HG02981 (cell line): Measurements from ENCODE around the gene CDSN.

Source experiments
- ATAC-seq: cut with Tn5 transposase; IDR thresholded peaks from one replicate; pipeline ENCODE4 v1.9.1; 2021; ENCODE audit warnings: mild to moderate bottlenecking, moderate library complexity; ENCODE audit not compliant: unreplicated experiment

The CDSN gene

DNA sequence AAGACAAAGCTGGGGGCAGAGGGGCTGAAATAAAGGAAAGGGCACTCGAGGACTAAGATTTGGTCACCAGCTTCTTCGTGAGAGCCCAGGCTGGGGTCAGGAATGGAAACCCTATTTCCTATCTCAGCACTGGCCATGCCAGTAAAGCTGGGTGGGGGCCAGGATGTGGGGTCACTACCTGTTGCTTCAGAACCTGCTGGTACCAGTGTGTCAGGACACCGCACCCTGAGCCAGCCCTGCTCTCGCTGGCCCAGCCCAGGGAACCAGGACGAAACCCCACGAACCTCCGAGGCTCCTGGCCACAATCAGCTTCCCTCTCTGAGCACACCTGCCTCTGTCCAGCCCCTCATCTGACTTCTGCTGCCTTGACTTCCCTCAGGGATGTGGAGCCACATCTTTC, 2.1 kb downstream of the CDSN start:
- no peak for ATAC-seq

GRCh38 chr6:31116661-31117385, 3.4 kb downstream of the CDSN start:
- ATAC-seq: no peak

GRCh38 chr6:31115941-31116560, 4.2 kb downstream of the CDSN start:
- ATAC-seq: no peak

DNA sequence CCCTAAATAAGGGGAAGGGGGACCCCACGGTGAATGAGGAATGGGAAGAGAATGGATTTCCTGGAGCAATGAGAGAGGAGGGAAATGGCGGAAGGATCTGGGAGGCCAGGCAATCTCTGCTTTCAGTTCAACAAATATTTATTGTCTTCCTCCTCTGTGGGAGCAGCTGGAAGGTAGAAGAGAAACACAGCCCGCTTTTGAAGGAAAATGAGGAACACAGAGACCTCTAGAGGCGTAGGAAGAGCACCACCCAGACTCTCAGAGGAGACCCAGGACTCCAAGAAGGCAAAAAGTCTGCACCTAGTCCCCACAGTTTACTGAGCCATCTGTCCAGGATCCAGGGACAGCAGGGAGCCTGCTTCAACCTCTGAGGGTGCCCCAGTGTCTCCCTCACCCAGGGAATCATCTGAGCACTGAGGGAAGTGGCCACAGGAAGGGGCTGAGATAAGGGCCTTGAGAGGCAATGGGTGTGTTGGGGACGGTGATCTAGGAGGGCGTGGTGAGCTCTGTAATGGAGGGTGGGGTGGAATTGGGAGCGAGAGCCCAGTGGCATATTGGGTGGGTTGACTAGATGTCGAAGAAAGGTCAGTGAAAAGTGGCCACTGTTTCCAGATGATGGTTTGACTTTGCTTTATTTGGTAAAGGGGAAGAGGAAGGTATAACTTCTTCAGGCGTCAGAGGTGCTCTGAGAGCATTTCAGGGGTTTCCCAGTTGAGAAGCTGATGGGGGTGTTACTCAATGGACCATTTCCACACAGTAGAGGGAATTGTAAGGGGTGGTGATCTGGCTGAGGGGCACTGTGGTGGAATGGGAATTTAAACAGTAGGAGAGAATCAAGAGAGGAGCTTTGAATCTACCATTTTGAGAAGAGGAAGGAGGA, 5.0 kb downstream of the CDSN start:
- ATAC-seq: no peak

DNA sequence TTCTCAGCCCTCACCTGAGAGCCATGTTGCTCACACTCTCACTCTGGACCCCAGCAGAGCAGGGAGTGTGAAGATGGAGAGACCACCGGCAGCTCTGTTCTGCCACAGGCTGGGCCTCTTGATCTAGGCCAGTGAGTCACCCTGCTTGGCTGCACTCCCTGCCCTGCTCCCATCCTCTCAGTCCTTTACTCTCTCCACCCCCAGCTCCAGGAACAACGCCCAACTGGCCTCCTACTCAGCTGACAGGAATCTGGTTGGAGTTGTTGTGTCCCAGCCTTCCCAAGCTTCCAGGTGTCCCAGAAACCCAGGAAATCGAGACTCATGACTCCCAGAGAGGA, 5.7 kb downstream of the CDSN start, which contains the start of gene PSORS1C1:
PSORS1C1 (plus strand) TSS at position 260 of the 338 bp plus-strand sequence. CDS start 14,833 bp downstream, outside the sequence.
- ATAC-seq: no peak

DNA sequence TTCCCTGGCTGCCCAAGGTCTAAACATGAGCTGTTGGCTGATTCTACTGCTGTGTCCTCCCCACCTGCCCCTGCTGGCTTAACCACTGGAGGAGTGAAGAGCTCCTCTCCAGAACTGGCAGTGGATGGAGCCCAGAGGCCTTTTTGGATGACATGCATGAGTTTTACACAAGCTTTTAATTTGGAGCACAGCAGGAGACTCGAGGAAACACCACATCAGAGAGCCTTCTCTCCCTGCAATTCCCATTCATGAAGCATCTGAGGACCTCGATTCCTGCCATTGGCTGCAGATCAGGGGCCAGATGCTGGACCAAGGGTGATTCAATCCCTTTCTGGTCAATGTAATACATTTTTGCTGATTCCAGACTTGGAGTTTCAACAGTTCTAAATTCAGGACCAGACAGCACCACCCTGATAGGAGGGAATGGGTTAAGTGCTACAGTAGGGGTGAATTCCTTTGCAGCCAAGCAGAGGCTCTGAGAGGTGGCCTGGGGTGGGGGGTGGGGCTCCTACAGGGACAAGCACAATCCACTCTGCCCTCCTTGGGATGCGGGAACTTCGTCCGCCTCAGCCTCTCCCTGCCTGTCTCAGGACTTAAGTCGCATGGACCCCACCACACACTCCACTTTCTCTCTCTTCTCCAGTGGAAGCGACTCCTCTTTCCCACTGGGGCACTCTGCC, 6.2 kb downstream of the CDSN start:
- ATAC-seq: no peak

GRCh38 chr6:31112478-31112877, 7.8 kb downstream of the CDSN start, which contains the start of gene C6orf15:
Gene C6orf15, minus strand, starts transcription at chr6:31112575. Its CDS starts 20 bp downstream, at chr6:31112555.
- ATAC-seq: no peak

- ATAC-seq: no peak
Observed at GRCh38 chr6:31111712-31112111, 8.5 kb downstream of the CDSN start.

DNA sequence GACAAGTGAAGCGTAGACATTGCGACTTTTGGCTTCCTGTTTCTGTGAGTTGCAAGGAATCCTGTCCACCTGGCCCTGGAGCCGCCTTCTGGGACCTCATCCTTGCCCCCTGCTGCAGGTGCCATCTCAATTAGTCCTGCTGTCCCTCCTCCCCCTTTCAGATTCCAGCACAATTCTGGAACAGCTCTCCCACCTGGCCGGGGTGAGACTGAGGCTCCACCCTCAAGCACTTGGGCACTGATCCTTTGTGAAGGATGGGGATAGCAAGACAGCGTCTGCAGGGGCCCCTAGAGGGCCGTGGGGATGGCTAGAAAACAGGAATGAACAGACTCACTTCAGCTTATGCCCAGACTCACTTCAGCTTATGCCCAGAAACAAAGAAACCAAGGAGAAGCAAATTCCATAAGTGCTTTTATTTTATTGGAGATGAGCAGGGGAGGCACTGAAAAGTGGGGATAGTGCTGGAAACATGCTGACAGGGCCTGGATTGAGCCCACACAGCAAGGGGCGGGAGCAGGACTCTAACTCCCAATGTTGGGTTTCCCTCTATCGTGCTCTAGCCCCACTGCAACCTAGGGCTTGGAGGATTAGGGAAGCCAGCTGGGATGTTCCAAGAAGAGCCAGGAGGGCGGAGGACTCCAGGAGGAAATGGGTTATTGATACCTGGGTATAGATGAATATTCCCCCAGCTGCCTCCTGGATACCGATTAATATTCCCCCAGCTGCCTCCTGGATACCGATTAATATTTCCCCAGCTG, 9.2 kb downstream of the CDSN start:
- ATAC-seq: no peak

DNA sequence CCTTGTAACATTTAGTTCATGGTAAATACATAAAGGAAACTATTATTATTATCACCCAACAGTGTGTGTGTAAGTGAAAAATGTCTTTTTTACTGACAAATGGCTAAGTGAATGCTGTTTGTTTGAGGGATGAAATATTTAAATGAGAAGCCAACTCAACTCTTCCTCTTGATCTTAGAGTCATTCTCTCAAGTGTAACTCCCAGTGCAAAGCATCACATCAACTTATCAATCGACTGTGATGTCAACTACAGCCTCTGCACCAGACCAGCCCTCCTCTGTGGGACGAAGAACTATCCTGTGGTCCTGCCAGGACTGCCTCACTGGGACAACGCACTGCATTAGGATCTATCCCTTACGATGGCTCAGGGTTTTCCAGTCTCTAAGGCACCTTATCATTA, 13.2 kb downstream of the CDSN start:
- no peak for ATAC-seq

DNA sequence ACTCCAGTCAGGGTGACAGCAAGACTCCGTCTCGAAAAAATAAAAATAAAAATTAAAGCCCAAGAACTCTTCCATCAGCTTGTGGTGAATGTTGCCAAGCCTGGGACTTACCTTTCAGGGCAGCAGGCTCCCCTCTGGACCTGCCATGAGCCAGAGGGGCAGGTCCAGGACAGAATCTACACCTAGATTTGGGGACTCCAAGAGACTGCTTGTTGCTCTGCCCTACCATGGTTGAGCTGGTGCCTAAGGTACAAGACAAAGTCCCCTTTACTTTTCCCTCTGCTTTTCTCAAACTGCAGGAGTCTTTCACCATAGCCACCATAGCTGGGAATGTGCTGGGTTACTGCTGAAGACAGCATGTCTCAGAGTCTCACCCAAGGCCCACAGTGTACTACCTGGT, 17.1 kb downstream of the CDSN start:
- ATAC-seq: no peak

DNA sequence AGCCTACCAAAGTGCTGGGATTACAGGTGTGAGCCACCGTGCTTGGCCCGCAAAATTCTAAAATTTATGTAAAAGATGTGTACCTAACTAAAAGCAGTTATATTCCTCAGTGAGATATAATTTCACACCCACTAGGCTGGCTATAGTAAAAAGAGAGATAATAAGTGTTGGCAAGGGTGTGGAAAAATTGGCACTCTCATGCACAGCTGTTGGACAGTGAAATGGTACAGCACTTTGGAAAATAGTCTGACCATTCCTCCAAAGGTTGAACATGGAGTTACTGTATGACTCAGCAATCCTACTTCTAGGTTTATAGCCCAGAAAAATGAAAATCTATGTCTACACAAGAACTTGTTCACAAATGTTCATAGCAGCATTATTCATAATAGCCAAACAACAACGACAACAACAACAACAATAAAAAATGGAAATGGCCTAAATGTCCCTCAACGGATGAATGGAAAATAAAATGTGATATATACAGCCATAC, 21.8 kb downstream of the CDSN start:
- ATAC-seq: no peak

DNA sequence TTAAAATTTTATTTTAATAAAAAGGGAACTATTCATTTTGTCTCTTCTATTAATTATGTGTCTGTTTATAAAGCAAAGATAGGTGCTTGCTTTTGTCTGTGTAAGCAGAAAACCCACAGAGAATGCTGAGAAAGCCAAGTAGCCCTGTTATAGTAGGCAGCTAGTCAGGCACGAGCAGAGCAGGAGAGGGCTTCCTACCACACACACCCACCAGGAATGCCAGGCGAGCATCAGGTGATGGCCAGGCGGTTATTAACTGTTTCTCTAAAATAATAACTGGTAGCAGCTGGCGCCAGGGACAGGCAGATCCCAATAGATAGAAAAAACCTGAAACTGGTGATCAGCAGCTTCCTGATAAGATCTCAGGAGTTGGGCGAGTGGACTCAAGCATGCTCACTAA, 23.6 kb downstream of the CDSN start:
- ATAC-seq: no peak

GRCh38 chr6:31096215-31096614, 24.0 kb downstream of the CDSN start:
- ATAC-seq: no peak

DNA sequence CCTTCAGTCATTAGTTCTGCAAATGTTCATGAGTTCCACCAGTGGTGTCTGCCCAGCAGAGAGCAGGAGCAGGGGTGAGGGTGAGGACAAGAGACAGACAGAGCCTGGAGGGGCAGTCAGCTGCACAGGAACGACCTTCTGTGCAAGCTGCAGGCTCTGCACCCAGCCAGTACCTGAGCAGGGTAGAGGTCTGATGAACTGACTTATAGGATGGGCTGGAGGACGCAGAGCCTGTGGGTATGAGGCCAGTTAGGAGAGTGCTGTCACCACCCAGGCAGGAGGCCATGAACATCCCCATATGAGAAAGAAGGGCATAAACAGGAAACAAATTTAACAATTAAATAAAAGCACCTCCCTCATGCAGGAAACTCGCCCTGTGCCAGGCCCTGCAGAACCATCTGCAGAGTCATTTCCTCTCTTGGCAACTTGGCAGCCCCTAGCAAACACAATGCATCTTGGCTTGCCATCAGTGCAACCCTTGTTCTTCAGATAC, 25.8 kb downstream of the CDSN start:
- no peak for ATAC-seq

DNA sequence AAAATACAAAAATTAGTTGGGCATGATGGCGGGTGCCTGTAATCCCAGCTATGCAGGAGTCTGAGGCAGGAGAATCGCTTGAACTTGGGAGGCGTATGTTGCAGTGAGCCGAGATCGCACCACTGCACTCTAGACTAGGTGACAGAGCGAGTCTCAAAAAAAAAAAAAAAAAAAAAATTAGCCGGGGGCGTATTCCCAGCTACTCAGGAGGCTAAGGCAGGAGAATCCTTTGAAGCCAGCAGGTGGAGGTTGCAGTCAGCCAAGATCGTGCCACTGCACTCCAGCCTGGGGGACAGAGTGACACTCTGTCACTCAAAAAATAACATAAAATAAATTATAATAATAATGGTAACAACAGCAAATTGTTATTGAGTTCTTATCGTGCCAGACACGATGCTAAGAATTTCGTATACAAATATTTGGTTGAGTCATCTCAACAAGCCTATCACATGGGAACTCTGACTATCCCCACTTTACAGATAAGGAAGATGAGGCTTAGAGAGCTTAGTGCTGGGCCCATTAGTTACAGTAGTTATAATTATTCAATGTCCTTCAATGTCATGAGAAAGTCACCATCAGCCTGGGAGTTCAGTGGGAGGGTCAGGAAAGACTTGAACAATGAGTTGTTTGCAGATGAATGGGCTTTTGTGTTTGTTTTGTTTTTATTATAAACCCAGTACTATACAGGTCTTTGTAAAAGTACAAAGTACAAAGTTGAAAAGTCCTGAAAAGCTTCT, 27.3 kb downstream of the CDSN start:
- no peak for ATAC-seq

- ATAC-seq: no peak
Observed at GRCh38 chr6:31092238-31092637, 28.0 kb downstream of the CDSN start.

DNA sequence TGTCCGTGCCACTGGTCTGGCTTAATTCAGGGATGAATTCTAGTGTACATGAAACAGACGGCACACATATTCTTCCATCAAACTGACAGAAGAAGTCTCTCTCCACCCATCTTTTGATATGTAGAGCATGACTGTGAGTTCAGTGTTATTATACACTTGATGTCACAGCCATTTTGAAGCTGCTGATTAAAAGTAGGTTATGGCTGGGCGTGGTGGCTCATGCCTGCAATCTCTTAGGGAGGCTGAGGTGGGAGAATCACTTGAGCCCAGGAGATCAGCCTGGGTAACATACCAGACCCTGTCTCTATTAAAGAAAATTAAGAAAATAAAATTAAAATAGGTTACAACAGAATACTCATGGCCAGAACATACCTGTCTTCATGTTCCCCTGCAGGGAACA, 28.6 kb downstream of the CDSN start:
- ATAC-seq: no peak

DNA sequence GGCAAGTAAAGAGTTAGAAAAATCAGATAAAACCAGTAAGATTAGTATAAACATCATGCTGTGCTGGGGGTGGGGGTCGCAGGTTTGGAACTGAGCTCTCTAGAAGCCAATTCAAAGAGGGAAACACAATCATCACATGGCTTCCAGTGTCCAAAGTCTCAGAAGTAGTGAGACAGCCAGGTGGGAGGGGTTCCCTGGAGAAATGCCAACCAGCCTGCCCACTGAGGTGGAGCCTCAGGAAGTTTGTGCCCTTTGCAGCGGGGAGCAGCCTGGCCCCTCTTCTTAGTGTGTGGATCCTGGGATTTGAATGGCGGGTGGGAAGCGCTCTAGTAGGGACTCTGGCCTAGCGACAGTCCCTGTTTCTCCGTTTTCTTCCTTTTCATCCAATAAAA, 29.3 kb downstream of the CDSN start:
- ATAC-seq: no peak
